ENCODE data around the gene REEP1.

The REEP1 gene

GRCh38 chr2:86271248-86271647 is 66.2 kb downstream of the REEP1 start:
- no peak overlapping the region for H3K4me3 ChIP-seq (ENCODE audit: insufficient read depth, low read depth, low read length)

GRCh38 chr2:86263956-86264355 is 73.5 kb downstream of the REEP1 start:
- Histone ChIP-seq H3K27me3 (ENCODE audit: control insufficient read depth, insufficient read depth, low read length, poor library complexity, severe bottlenecking) (no peaks in the 10 kb centered on the region), H3K27ac (ENCODE audit: insufficient read depth, low read depth, low read length, poor library complexity, severe bottlenecking) (no peak overlapping the region), H3K9me3 (ENCODE audit: control insufficient read depth, low read length) (no peaks in the 10 kb centered on the region), H3K36me3 (ENCODE audit: control insufficient read depth, insufficient read depth, low read length) (no peaks in the 10 kb centered on the region), H3K4me3 (ENCODE audit: insufficient read depth, low read depth, low read length) (no peak overlapping the region), H3K4me1 (ENCODE audit: control insufficient read depth, insufficient read depth, low read length) (no peaks in the 10 kb centered on the region)
- 77 to 78% methylated on average over 6 of the region's 6 CpGs for WGBS, 2 experiments

More at GRCh38 chr2:86271248-86271647, 66.2 kb downstream of the REEP1 start:
- Histone ChIP-seq H3K27ac (ENCODE audit: insufficient read depth, low read depth, low read length, poor library complexity, severe bottlenecking) (no peak overlapping the region), H3K4me1 (ENCODE audit: control insufficient read depth, insufficient read depth, low read length) (no peaks in the 10 kb centered on the region), H3K27me3 (ENCODE audit: control insufficient read depth, insufficient read depth, low read length, poor library complexity, severe bottlenecking) (no peaks in the 10 kb centered on the region), H3K9me3 (ENCODE audit: control insufficient read depth, low read length) (no peaks in the 10 kb centered on the region), H3K36me3 (ENCODE audit: control insufficient read depth, insufficient read depth, low read length) (no peaks in the 10 kb centered on the region)

GRCh38 chr2:86260978-86261377 is 76.4 kb downstream of the REEP1 start:
- Histone ChIP-seq H3K9me3 (ENCODE audit: control insufficient read depth, low read length) (no peaks in the 10 kb centered on the region), H3K4me1 (ENCODE audit: control insufficient read depth, insufficient read depth, low read length) (no peaks in the 10 kb centered on the region), H3K27me3 (ENCODE audit: control insufficient read depth, insufficient read depth, low read length, poor library complexity, severe bottlenecking) (no peaks in the 10 kb centered on the region), H3K4me3 (ENCODE audit: insufficient read depth, low read depth, low read length) (no peak overlapping the region), H3K27ac (ENCODE audit: insufficient read depth, low read depth, low read length, poor library complexity, severe bottlenecking) (no peak overlapping the region), H3K36me3 (ENCODE audit: control insufficient read depth, insufficient read depth, low read length) (no peaks in the 10 kb centered on the region)
- WGBS, 2 experiments = 92 to 94% methylated on average over 2 of the region's 2 CpGs

- WGBS, 2 experiments = 91 to 95% methylated on average over 2 of the region's 2 CpGs
- Histone ChIP-seq H3K9me3 (ENCODE audit: control insufficient read depth, low read length) (no peaks in the 10 kb centered on the region), H3K36me3 (ENCODE audit: control insufficient read depth, insufficient read depth, low read length) (no peaks in the 10 kb centered on the region), H3K27ac (ENCODE audit: insufficient read depth, low read depth, low read length, poor library complexity, severe bottlenecking) (no peak overlapping the region), H3K4me3 (ENCODE audit: insufficient read depth, low read depth, low read length) (no peak overlapping the region), H3K4me1 (ENCODE audit: control insufficient read depth, insufficient read depth, low read length) (no peaks in the 10 kb centered on the region), H3K27me3 (ENCODE audit: control insufficient read depth, insufficient read depth, low read length, poor library complexity, severe bottlenecking) (no peaks in the 10 kb centered on the region)
Measured at GRCh38 chr2:86258106-86258505, 79.3 kb downstream of the REEP1 start.

- H3K27ac ChIP-seq (ENCODE audit: insufficient read depth, low read depth, low read length, poor library complexity, severe bottlenecking) = no peak overlapping the region
- no peaks in the 10 kb centered on the region for H3K27me3 ChIP-seq (ENCODE audit: control insufficient read depth, insufficient read depth, low read length, poor library complexity, severe bottlenecking)
- H3K9me3 ChIP-seq (ENCODE audit: control insufficient read depth, low read length) = no peaks in the 10 kb centered on the region
- H3K36me3 ChIP-seq (ENCODE audit: control insufficient read depth, insufficient read depth, low read length) = no peaks in the 10 kb centered on the region
- H3K4me3 ChIP-seq (ENCODE audit: insufficient read depth, low read depth, low read length) = no peak overlapping the region
- H3K4me1 ChIP-seq (ENCODE audit: control insufficient read depth, insufficient read depth, low read length) = no peaks in the 10 kb centered on the region
- WGBS, 2 experiments = 45 to 50% methylated on average over 2 of the region's 3 CpGs
Measured at GRCh38 chr2:86256982-86257381, 80.4 kb downstream of the REEP1 start.

GRCh38 chr2:86256300-86256699 is 81.1 kb downstream of the REEP1 start:
- Histone ChIP-seq H3K27ac (ENCODE audit: insufficient read depth, low read depth, low read length, poor library complexity, severe bottlenecking) (no peak overlapping the region), H3K4me3 (ENCODE audit: insufficient read depth, low read depth, low read length) (no peak overlapping the region), H3K27me3 (ENCODE audit: control insufficient read depth, insufficient read depth, low read length, poor library complexity, severe bottlenecking) (no peaks in the 10 kb centered on the region), H3K36me3 (ENCODE audit: control insufficient read depth, insufficient read depth, low read length) (no peaks in the 10 kb centered on the region), H3K4me1 (ENCODE audit: control insufficient read depth, insufficient read depth, low read length) (no peaks in the 10 kb centered on the region), H3K9me3 (ENCODE audit: control insufficient read depth, low read length) (no peaks in the 10 kb centered on the region)
- 91 to 94% methylated on average over 4 of the region's 4 CpGs for WGBS, 2 experiments

GRCh38 chr2:86254576-86255538 is 82.6 kb downstream of the REEP1 start:
- Histone ChIP-seq H3K27me3 (ENCODE audit: control insufficient read depth, insufficient read depth, low read length, poor library complexity, severe bottlenecking) (no peaks in the 10 kb centered on the region), H3K4me3 (ENCODE audit: insufficient read depth, low read depth, low read length) (no peak overlapping the region), H3K9me3 (ENCODE audit: control insufficient read depth, low read length) (no peaks in the 10 kb centered on the region), H3K27ac (ENCODE audit: insufficient read depth, low read depth, low read length, poor library complexity, severe bottlenecking) (no peak overlapping the region), H3K4me1 (ENCODE audit: control insufficient read depth, insufficient read depth, low read length) (no peaks in the 10 kb centered on the region), H3K36me3 (ENCODE audit: control insufficient read depth, insufficient read depth, low read length) (no peaks in the 10 kb centered on the region)
- 70% methylated on average over 8 of the region's 8 CpGs for WGBS, 2 experiments

- WGBS, 2 experiments = 93 to 95% methylated on average over 6 of the region's 6 CpGs
- no peaks in the 10 kb centered on the region for H3K4me1 ChIP-seq (ENCODE audit: control insufficient read depth, insufficient read depth, low read length)
Measured at GRCh38 chr2:86253424-86253823, 84.0 kb downstream of the REEP1 start.

GRCh38 chr2:86251840-86252266 is 85.6 kb downstream of the REEP1 start:
- no peaks in the 10 kb centered on the region for H3K4me1 ChIP-seq (ENCODE audit: control insufficient read depth, insufficient read depth, low read length)
- no peaks in the 10 kb centered on the region for H3K36me3 ChIP-seq (ENCODE audit: control insufficient read depth, insufficient read depth, low read length)
- H3K9me3 ChIP-seq (ENCODE audit: control insufficient read depth, low read length) = no peaks in the 10 kb centered on the region
- H3K27ac ChIP-seq (ENCODE audit: insufficient read depth, low read depth, low read length, poor library complexity, severe bottlenecking) = no peak overlapping the region
- no peak overlapping the region for H3K4me3 ChIP-seq (ENCODE audit: insufficient read depth, low read depth, low read length)
- H3K27me3 ChIP-seq (ENCODE audit: control insufficient read depth, insufficient read depth, low read length, poor library complexity, severe bottlenecking) = no peaks in the 10 kb centered on the region
- WGBS, 2 experiments = 95 to 96% methylated on average over 10 of the region's 10 CpGs

More at GRCh38 chr2:86253424-86253823, 84.0 kb downstream of the REEP1 start:
- Histone ChIP-seq H3K27me3 (ENCODE audit: control insufficient read depth, insufficient read depth, low read length, poor library complexity, severe bottlenecking) (no peaks in the 10 kb centered on the region), H3K9me3 (ENCODE audit: control insufficient read depth, low read length) (no peaks in the 10 kb centered on the region), H3K4me3 (ENCODE audit: insufficient read depth, low read depth, low read length) (no peak overlapping the region), H3K27ac (ENCODE audit: insufficient read depth, low read depth, low read length, poor library complexity, severe bottlenecking) (no peak overlapping the region), H3K36me3 (ENCODE audit: control insufficient read depth, insufficient read depth, low read length) (no peaks in the 10 kb centered on the region)

- 91 to 94% methylated on average over 10 of the region's 10 CpGs for WGBS, 2 experiments
- H3K27ac ChIP-seq (ENCODE audit: insufficient read depth, low read depth, low read length, poor library complexity, severe bottlenecking) = no peak overlapping the region
- H3K27me3 ChIP-seq (ENCODE audit: control insufficient read depth, insufficient read depth, low read length, poor library complexity, severe bottlenecking) = no peaks in the 10 kb centered on the region
- H3K4me1 ChIP-seq (ENCODE audit: control insufficient read depth, insufficient read depth, low read length) = no peaks in the 10 kb centered on the region
- H3K4me3 ChIP-seq (ENCODE audit: insufficient read depth, low read depth, low read length) = no peak overlapping the region
- H3K36me3 ChIP-seq (ENCODE audit: control insufficient read depth, insufficient read depth, low read length) = no peaks in the 10 kb centered on the region
- H3K9me3 ChIP-seq (ENCODE audit: control insufficient read depth, low read length) = no peaks in the 10 kb centered on the region
Measured at GRCh38 chr2:86249579-86250391, 87.6 kb downstream of the REEP1 start.
